ENCODE measurements around the gene CDH15. TPM values are rescaled to one million over a fixed set of nuclear protein-coding genes. Genes with fewer than 3 reads are reported as not detected.

Gene CDH15
- total RNA-seq, 1 experiment from 2014 or later: 3.8 TPM

- Histone ChIP-seq H3K4me3 (replicated peaks in 1 of 2; ENCODE audit: low read depth in 1 of 2, low read length in 2 of 2) (no peak overlapping the region), H3K9me3 (ENCODE audit: control insufficient read depth in 1 of 2, insufficient read depth in 1 of 2, low read depth in 1 of 2, low read length in 2 of 2) (no peaks in the 10 kb centered on the region), H3K27me3 (ENCODE audit: insufficient read depth, low read length) (no peaks in the 10 kb centered on the region), H3K4me1 (ENCODE audit: control insufficient read depth in 1 of 2, insufficient read depth in 2 of 2, low read length in 2 of 2) (peaks cover 5 to 12% of the 10 kb centered on the region in 2 experiments; a peak in 3 of 4 replicates), H3K4me2 (ENCODE audit: low read length) (no peak overlapping the region), H3K27ac (ENCODE audit: low read depth, low read length) (no peak overlapping the region), H3K9ac (ENCODE audit: low read length) (no peak overlapping the region), H3K9me2 (ENCODE audit: insufficient read depth) (no peaks in the 10 kb centered on the region), H3K36me3 (ENCODE audit: control insufficient read depth in 1 of 2, insufficient read depth in 2 of 2, low read length in 2 of 2) (no peaks in the 10 kb centered on the region), H2AFZ (ENCODE audit: low read depth, low read length, poor library complexity, severe bottlenecking) (no peak overlapping the region), H4K20me1 (ENCODE audit: insufficient read depth) (no peaks in the 10 kb centered on the region), H3K79me2 (ENCODE audit: insufficient read depth, low read length) (no peaks in the 10 kb centered on the region)
- POLR2A ChIA-PET: no interaction called here
- TF ChIP-seq CTCF (IDR thresholded peaks at IDR 0.05 in 2 of 3, conservative IDR thresholded peaks at IDR 0.05 in 1 of 3; ENCODE audit: borderline replicate concordance in 1 of 3, insufficient read depth in 1 of 3, low read depth in 2 of 3, low read length in 2 of 3) (no peak), FOSL1 (IDR thresholded peaks at IDR 0.05; ENCODE audit: low read depth) (no peak), TCF7L2 (IDR thresholded peaks at IDR 0.05; ENCODE audit: borderline replicate concordance, extremely low read depth, insufficient read depth, insufficient read length) (no peak), RAD21 (IDR thresholded peaks at IDR 0.05; ENCODE audit: low read depth) (no peak), SP1 (IDR thresholded peaks at IDR 0.05; ENCODE audit: low read depth) (no peak), ZBTB33 (IDR thresholded peaks at IDR 0.05; ENCODE audit: extremely low read depth, insufficient replicate concordance, low read length) (no peak), POLR2A (IDR thresholded peaks at IDR 0.05; ENCODE audit: borderline replicate concordance, extremely low read depth, insufficient read depth, insufficient read length) (no peak), CBX3 (IDR thresholded peaks at IDR 0.05; ENCODE audit: low read depth) (no peak), REST (IDR thresholded peaks at IDR 0.05; ENCODE audit: low read depth) (no peak), YY1 (IDR thresholded peaks at IDR 0.05; ENCODE audit: extremely low read depth, insufficient replicate concordance, low read depth, low read length) (no peak), ZNF274 (IDR thresholded peaks at IDR 0.05; ENCODE audit: low read depth, low read length) (no peak), CEBPB (IDR thresholded peaks at IDR 0.05; ENCODE audit: low read depth) (no peak), SIN3A (IDR thresholded peaks at IDR 0.05; ENCODE audit: low read depth) (no peak), ATF3 (IDR thresholded peaks at IDR 0.05) (no peak), EZH2phosphoT487 (IDR thresholded peaks at IDR 0.05; ENCODE audit: borderline replicate concordance) (no peak)
- BruUV-seq (replicated peaks): no TSS peak
- no peak for DNase-seq (ENCODE audit: low read depth, low spot score)
- CTCF ChIA-PET: no interaction called here
- ATAC-seq: no peak
- RAD21 ChIA-PET (ENCODE audit: low non-redundant PET in 1 of 2, low total read pairs in 2 of 2, uncharacterized antibody in 2 of 2, unreplicated experiment in 2 of 2): no interaction called here
- intact Hi-C loops (cut with micrococcal nuclease): no loop called here
Observed at GRCh38 chr16:89178453-89179147, 7.1 kb downstream of the CDH15 start.

Measured in HCT116 (cell line).